SK-N-SH treated with all-trans-retinoic acid at 6 μM for 48 hours (cell line): ENCODE measurements around the gene VTI1A.
"Not testable (repeated sequence)": the region's sequence is repeated elsewhere in the genome, so short reads cannot be mapped to it uniquely, and the experiment has no call there.

ENCODE experiments used
- ATAC-seq: fragments of 200-7000 bp; cut with Tn5 transposase; 3 replicates; pipeline ENCODE4 v1.9.1; 2020; ENCODE audit warnings: mild to moderate bottlenecking, moderate library complexity
- ESRRG ChIP-seq: fragments of 250-450 bp; sonication (Bioruptor Pico); IDR thresholded peaks from 2 replicates; pipeline ENCODE4 v1.6.1; 2021; ENCODE audit warnings: mild to moderate bottlenecking
- GLIS3 ChIP-seq: fragments of 250-450 bp; sonication (Bioruptor Pico); IDR thresholded peaks from 2 replicates; pipeline ENCODE4 v1.5.0; 2020; ENCODE audit warnings: mild to moderate bottlenecking, moderate library complexity
- OSR1 ChIP-seq: fragments of 250-450 bp; sonication (Bioruptor Pico); IDR thresholded peaks from 2 replicates; pipeline ENCODE4 v1.8.0; 2022; ENCODE audit warnings: moderate library complexity, mild to moderate bottlenecking, inconsistent platforms
- RARB ChIP-seq: fragments of 250-450 bp; sonication (Bioruptor Pico); IDR thresholded peaks from 2 replicates; pipeline ENCODE4 v1.8.0; 2021; ENCODE audit warnings: mild to moderate bottlenecking, moderate library complexity
- TCF4 ChIP-seq: fragments of 250-450 bp; sonication (Bioruptor Pico); IDR thresholded peaks from 2 replicates; pipeline ENCODE4 v1.8.0; 2021; ENCODE audit warnings: mild to moderate bottlenecking, moderate library complexity, borderline replicate concordance
- TSHZ2 ChIP-seq: fragments of 250-450 bp; sonication (Bioruptor Pico); IDR thresholded peaks from 2 replicates; pipeline ENCODE4 v1.5.0; 2020; ENCODE audit warnings: mild to moderate bottlenecking, moderate library complexity
- ZNF565 ChIP-seq: fragments of 450-650 bp; formaldehyde crosslinking; conservative IDR thresholded peaks from 2 replicates; pipeline ENCODE4 v1.5.0; 2020; ENCODE audit warnings: low read depth, mild to moderate bottlenecking, moderate library complexity

Gene VTI1A

GRCh38 chr10:112859793-112860192 lies 412.8 kb downstream of the VTI1A start (continued):
- TF ChIP-seq TSHZ2 (no peak), ZNF565 (CRISPR knock-in tag) (no peak), TCF4 (CRISPR knock-in tag) (no peak), OSR1 (CRISPR knock-in tag) (no peak), RARB (CRISPR knock-in tag) (no peak), GLIS3 (CRISPR knock-in tag) (no peak), ESRRG (CRISPR knock-in tag) (no peak)
- TF ChIP-seq, all 23 proteins: peak for 0

GRCh38 chr10:112863461-112863860 lies 416.4 kb downstream of the VTI1A start:
- ATAC-seq = not testable (repeated sequence)
